Mesodermal cell (in vitro differentiated cells): Measurements from ENCODE around the gene GPHN. TPM values are rescaled to one million over a fixed set of nuclear protein-coding genes. Genes with fewer than 3 reads are reported as not detected.

Experiments
- H3K27ac ChIP-seq: 2 replicates; pipeline ENCODE4 v1.7.0; 2013; ENCODE audit warnings: mild to moderate bottlenecking, low read depth, low read length, moderate library complexity; ENCODE audit not compliant: severe bottlenecking
- H3K36me3 ChIP-seq: 2 replicates; pipeline ENCODE4 v1.7.1; 2013; ENCODE audit warnings: mild to moderate bottlenecking, low read length, moderate library complexity; ENCODE audit not compliant: control insufficient read depth, insufficient read depth
- H3K4me1 ChIP-seq: one replicate; pipeline ENCODE4 v1.7.1; 2013; ENCODE audit warnings: mild to moderate bottlenecking, low read length; ENCODE audit not compliant: insufficient read depth, control insufficient read depth, poor library complexity, severe bottlenecking
- H3K4me3 ChIP-seq: 2 replicates; pipeline ENCODE4 v1.7.0; 2013; ENCODE audit warnings: low read length, control low read depth, mild to moderate bottlenecking; ENCODE audit not compliant: insufficient read depth, poor library complexity, severe bottlenecking; ENCODE audit errors: extremely low read depth
- H3K9me3 ChIP-seq: 2 replicates; pipeline ENCODE4 v1.7.1; 2013; ENCODE audit warnings: mild to moderate bottlenecking, low read length, moderate library complexity; ENCODE audit not compliant: control insufficient read depth
- WGBS, 2 experiments: methylation state at CpG; one replicate each; pipeline ENCODE4 v1.1.5; 2013; ENCODE audit warnings: missing lambda C conversion rate in 2 of 2; ENCODE audit not compliant: insufficient coverage in 2 of 2; 5-methylcytosine and 5-hydroxymethylcytosine counted together
- polyA plus RNA-seq, 2 experiments: library from polyadenylated mRNA; stranded (reverse); fragments of 50-300 nt; gene quantifications; one replicate each; pipeline ENCODE4 v1.2.3, GENCODE V29; 2013

GPHN gene
- 21.3 TPM for polyA plus RNA-seq (2013, experiment 1 of 2)
- polyA plus RNA-seq (2013, experiment 2 of 2), result 23.7 TPM

DNA sequence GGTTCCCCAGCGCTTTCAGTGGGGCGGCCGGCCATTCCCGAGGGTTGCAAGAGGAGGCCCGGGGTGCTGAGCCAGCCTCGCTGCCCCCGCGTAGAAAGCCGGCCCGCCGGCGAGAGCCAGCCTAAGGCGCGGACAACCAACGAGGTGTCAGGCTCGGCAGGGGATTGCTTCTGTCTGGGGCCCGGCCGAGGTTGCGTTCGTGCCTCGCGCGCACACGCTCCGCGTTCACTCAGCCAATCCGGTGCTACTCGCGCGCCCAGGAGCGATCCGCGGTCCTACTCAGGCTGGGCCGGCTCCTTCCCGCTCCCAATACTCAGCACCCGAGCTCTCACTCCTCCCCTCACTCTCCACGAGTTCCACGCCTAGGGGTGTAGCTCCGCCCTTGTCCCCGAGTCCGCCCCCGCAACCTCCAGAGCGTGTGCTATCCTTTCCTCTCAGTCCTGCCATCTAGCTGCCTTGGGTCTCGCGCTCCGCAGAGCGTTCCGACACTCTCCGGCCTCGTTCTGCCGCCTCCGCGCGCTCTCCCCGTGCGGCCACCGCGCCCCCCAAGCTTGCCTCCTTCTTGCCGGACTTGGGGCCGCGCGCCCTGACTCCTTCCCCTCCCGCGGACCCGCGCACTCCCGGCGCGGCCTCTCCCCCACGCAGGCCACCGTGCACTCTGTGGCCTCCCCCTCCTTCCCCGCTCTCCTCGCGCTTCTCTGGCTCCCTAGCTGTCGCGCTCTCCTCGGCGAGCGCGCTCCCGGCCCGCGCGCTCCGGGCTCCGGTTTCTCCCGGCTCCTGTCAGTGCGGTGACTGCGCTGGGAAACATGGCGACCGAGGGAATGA, at the start of gene GPHN:
Gene GPHN, plus strand, starts transcription at position 426 of the 825 bp plus-strand sequence.
- no peaks in the 10 kb centered on the region for H3K36me3 ChIP-seq
- peak within 1 kb of the TSS; percentile 71 for H3K27ac ChIP-seq
- 0% methylated on average over 73 to 83 of the region's 91 CpGs for WGBS, 2 experiments
- peak within 1 kb of the TSS; percentile 90 for H3K4me3 ChIP-seq
- H3K4me1 ChIP-seq, result no peaks in the 10 kb centered on the region
- no peaks in the 10 kb centered on the region for H3K9me3 ChIP-seq

- Histone ChIP-seq H3K9me3 (no peaks in the 10 kb centered on the region), H3K27ac (no peak overlapping the region), H3K4me3 (no peak overlapping the region), H3K4me1 (no peaks in the 10 kb centered on the region), H3K36me3 (no peaks in the 10 kb centered on the region)
Observed at GRCh38 chr14:66459603-66460002, 48.3 kb upstream of the GPHN start.

DNA sequence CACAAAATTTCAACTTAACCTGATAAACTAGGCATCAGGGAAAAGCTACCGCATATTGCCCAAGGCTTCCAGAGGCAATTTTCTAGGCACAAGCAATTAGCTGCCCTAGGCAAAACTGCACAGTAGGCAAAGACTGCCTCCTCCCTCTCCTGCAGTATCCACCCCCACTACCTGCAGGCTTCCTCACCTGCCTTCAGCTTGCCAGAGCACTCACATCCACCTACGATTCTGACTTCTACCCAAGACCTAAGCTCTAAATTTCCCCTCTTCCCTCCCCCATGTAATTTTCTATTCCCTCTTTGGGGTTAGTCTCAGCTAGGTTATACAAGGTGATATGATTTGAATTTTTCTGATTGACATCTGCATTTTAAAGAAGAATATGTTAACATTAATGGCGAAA, 43.7 kb upstream of the GPHN start:
- H3K4me1 ChIP-seq, result no peaks in the 10 kb centered on the region
- peaks cover 6% of the 10 kb centered on the region for H3K9me3 ChIP-seq
- no peaks in the 10 kb centered on the region for H3K36me3 ChIP-seq
- WGBS, 2 experiments, result 80 to 94% methylated on average over 1 of the region's 3 CpGs
- no peak overlapping the region for H3K4me3 ChIP-seq
- no peak overlapping the region for H3K27ac ChIP-seq

- 75 to 100% methylated on average over 1 of the region's 2 CpGs for WGBS, 2 experiments
- Histone ChIP-seq H3K4me1 (no peaks in the 10 kb centered on the region), H3K27ac (no peak overlapping the region), H3K9me3 (peaks cover 22% of the 10 kb centered on the region), H3K36me3 (no peaks in the 10 kb centered on the region), H3K4me3 (no peak overlapping the region)
Observed at GRCh38 chr14:66468778-66469367, 39.1 kb upstream of the GPHN start.

DNA sequence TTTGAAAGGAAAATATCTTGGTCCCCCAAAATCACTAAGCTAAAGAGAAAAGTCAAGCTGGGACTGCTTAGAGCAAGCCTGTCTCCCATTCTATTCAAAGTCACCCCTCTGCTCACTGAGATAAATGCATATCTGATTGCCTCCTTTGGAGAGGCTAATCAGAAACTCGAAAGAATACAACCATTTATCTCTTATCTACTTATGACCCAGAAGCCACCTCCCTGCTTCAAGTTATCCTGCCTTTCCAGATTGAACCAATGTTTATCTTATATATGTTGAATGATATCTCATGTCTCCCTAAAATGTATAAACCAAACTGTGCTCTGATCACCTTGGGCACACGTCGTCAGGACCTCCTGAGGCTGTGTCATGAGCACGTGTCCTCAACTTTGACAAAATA, 36.4 kb upstream of the GPHN start:
- H3K36me3 ChIP-seq, result no peaks in the 10 kb centered on the region
- WGBS, 2 experiments, result 90 to 93% methylated on average over 3 of the region's 4 CpGs
- peaks cover 22% of the 10 kb centered on the region for H3K9me3 ChIP-seq
- H3K4me1 ChIP-seq, result no peaks in the 10 kb centered on the region
- no peak overlapping the region for H3K27ac ChIP-seq
- H3K4me3 ChIP-seq, result no peak overlapping the region

GRCh38 chr14:66472251-66472650, 35.7 kb upstream of the GPHN start:
- H3K36me3 ChIP-seq, result no peaks in the 10 kb centered on the region
- no peak overlapping the region for H3K27ac ChIP-seq
- H3K9me3 ChIP-seq, result peaks cover 22% of the 10 kb centered on the region
- no peak overlapping the region for H3K4me3 ChIP-seq
- no peaks in the 10 kb centered on the region for H3K4me1 ChIP-seq

- Histone ChIP-seq H3K36me3 (no peaks in the 10 kb centered on the region), H3K9me3 (peaks cover 20% of the 10 kb centered on the region), H3K4me1 (no peaks in the 10 kb centered on the region), H3K27ac (no peak overlapping the region), H3K4me3 (no peak overlapping the region)
- WGBS, 2 experiments, result 75 to 100% methylated on average over 1 of the region's 2 CpGs
Observed at GRCh38 chr14:66473223-66473622, 34.7 kb upstream of the GPHN start.

DNA sequence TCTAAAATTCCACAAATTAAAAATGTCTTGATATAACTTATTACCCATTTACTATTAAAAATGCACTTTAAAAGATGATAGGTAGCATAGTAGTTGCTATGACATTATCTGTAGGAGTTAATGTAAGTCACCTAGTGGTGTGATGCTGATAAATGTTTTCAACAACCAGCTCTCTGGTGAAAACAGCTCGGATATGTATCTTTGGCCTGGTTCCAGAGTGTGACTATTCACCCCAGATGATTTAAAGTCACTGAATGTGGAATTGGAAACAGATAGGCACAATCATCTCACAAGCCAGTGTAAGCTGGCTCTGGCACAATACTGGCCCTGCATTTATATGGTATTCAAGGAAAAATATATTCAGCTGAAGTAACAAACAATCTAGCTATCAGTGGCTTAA, 31.0 kb upstream of the GPHN start:
- H3K36me3 ChIP-seq, result no peaks in the 10 kb centered on the region
- H3K4me1 ChIP-seq, result no peaks in the 10 kb centered on the region
- H3K9me3 ChIP-seq, result no peaks in the 10 kb centered on the region
- WGBS, 2 experiments, result 100% methylated on average over 1 of the region's 1 CpG; no CpG with 5 or more reads in 1 of the 2 experiments
- no peak overlapping the region for H3K4me3 ChIP-seq
- H3K27ac ChIP-seq, result no peak overlapping the region

DNA sequence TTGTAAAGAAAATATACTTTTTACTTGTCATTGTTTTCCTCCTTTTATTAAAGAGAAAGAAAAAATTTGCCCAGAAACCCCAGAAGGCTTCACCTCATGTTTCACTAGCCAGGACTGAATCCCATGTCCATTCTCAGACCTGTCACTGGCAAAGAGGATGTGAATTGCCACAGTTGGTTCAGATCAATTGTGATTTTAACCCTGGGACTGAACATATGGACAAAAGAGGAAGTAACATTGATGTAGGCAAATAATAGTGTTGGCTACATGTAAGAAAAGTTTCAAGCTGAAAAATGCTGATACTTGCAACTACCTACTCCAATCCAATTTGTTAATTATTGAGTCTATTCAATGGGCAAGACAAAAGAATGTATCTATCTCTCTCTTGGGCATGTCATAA, 30.4 kb upstream of the GPHN start:
- H3K9me3 ChIP-seq, result no peaks in the 10 kb centered on the region
- H3K4me3 ChIP-seq, result no peak overlapping the region
- H3K36me3 ChIP-seq, result no peaks in the 10 kb centered on the region
- no peak overlapping the region for H3K27ac ChIP-seq
- H3K4me1 ChIP-seq, result no peaks in the 10 kb centered on the region

DNA sequence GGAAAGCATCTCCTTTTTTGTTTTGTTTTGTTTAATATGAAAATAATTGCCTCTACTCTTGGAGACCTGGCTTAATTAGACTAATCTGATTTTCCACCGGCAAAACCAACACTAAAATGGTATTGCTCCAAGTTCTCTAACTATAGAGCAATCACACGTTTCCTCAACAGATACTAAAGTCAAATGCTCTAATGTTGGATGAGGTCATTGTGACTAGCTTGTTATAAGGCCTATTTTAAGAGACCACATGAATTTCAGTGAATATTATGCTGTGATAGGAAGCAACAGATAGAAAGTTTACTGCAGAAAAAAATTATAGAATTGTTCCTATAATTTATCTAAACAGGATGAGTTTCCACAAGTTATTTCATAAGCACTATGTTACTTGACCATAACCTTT, 25.1 kb upstream of the GPHN start:
- Histone ChIP-seq H3K27ac (no peak overlapping the region), H3K9me3 (no peaks in the 10 kb centered on the region), H3K36me3 (no peaks in the 10 kb centered on the region), H3K4me1 (no peaks in the 10 kb centered on the region), H3K4me3 (no peak overlapping the region)
- WGBS, 2 experiments, result no CpG with 5 or more reads among the region's 2 CpGs

- H3K9me3 ChIP-seq, result no peaks in the 10 kb centered on the region
- no peak overlapping the region for H3K27ac ChIP-seq
- 75 to 89% methylated on average over 1 of the region's 1 CpG for WGBS, 2 experiments
- no peaks in the 10 kb centered on the region for H3K4me1 ChIP-seq
- H3K4me3 ChIP-seq, result no peak overlapping the region
- no peaks in the 10 kb centered on the region for H3K36me3 ChIP-seq
Observed at GRCh38 chr14:66483322-66483721, 24.6 kb upstream of the GPHN start.
